HG02852 (cell line): ENCODE data around the gene MYCT1.
"Not testable (repeated sequence)": the region's sequence is repeated elsewhere in the genome, so short reads cannot be mapped to it uniquely, and the experiment has no call there.

Experiments used
- ATAC-seq: cut with Tn5 transposase; IDR thresholded peaks from one replicate; pipeline ENCODE4 v1.9.1; 2021; ENCODE audit warnings: mild to moderate bottlenecking, moderate library complexity; ENCODE audit not compliant: unreplicated experiment

Gene MYCT1

GRCh38 chr6:152697634-152698033 lies at the start of gene MYCT1:
Gene MYCT1 (plus strand): TSS chr6:152697897. CDS start chr6:152697903, 6 bp downstream.
- no peak for ATAC-seq

- no peak for ATAC-seq
Measured at GRCh38 chr6:152648105-152648504, 49.6 kb upstream of the MYCT1 start.

GRCh38 chr6:152651986-152652385 lies 45.7 kb upstream of the MYCT1 start:
- no peak for ATAC-seq

GRCh38 chr6:152661776-152662175 lies 35.9 kb upstream of the MYCT1 start:
- ATAC-seq, result no peak

GRCh38 chr6:152669895-152670294 lies 27.8 kb upstream of the MYCT1 start:
- peak; percentile 73 for ATAC-seq

- ATAC-seq, result no peak
Measured at GRCh38 chr6:152671171-152671570, 26.5 kb upstream of the MYCT1 start.

GRCh38 chr6:152673236-152673635 lies 24.5 kb upstream of the MYCT1 start:
- ATAC-seq, result no peak

GRCh38 chr6:152680151-152680550 lies 17.5 kb upstream of the MYCT1 start:
- no peak for ATAC-seq

GRCh38 chr6:152680879-152681517 lies 16.7 kb upstream of the MYCT1 start:
- ATAC-seq, result no peak

- ATAC-seq, result no peak
Measured at GRCh38 chr6:152682141-152682540, 15.6 kb upstream of the MYCT1 start.

GRCh38 chr6:152682935-152683334 lies 14.8 kb upstream of the MYCT1 start:
- ATAC-seq, result not testable (repeated sequence)

- ATAC-seq, result no peak
Measured at GRCh38 chr6:152685819-152686218, 11.9 kb upstream of the MYCT1 start.

- no peak for ATAC-seq
Measured at GRCh38 chr6:152695372-152696045, 2.2 kb upstream of the MYCT1 start.

GRCh38 chr6:152696522-152696921 lies 1.2 kb upstream of the MYCT1 start:
- no peak for ATAC-seq

- ATAC-seq, result no peak
Measured at GRCh38 chr6:152698692-152699091, 995 bp downstream of the MYCT1 start.

GRCh38 chr6:152700427-152700826 lies 2.7 kb downstream of the MYCT1 start:
- ATAC-seq, result no peak

- ATAC-seq, result no peak
Measured at GRCh38 chr6:152701081-152701862, 3.6 kb downstream of the MYCT1 start.

GRCh38 chr6:152701863-152702401 lies 4.2 kb downstream of the MYCT1 start:
- no peak for ATAC-seq

GRCh38 chr6:152703750-152704149 lies 6.1 kb downstream of the MYCT1 start:
- not testable (repeated sequence) for ATAC-seq

- ATAC-seq, result no peak
Measured at GRCh38 chr6:152705327-152705726, 7.6 kb downstream of the MYCT1 start.

GRCh38 chr6:152716322-152716721 lies 18.6 kb downstream of the MYCT1 start:
- no peak for ATAC-seq

GRCh38 chr6:152720974-152721373 lies 23.3 kb downstream of the MYCT1 start:
- no peak for ATAC-seq
